ENCODE measurements around the gene LCN6.

- TF ChIP-seq CTCF (conservative IDR thresholded peaks at IDR 0.05 in 1 of 2, IDR thresholded peaks at IDR 0.05 in 1 of 2; ENCODE audit: extremely low read depth in 1 of 2, insufficient read depth in 1 of 2, low read depth in 1 of 2, low read length in 2 of 2) (peak; percentile 49 to 86), EZH2 (IDR thresholded peaks at IDR 0.05; ENCODE audit: borderline replicate concordance, low read length) (no peak)
Observed at GRCh38 chr9:136694163-136694871, 54.0 kb downstream of the LCN6 start.
